K562 (cell line): ENCODE data around the gene EMC1. TPM values are rescaled to one million over a fixed set of nuclear protein-coding genes. Genes with fewer than 3 reads are reported as not detected.

Source experiments
- CBFA2T3 ChIP-seq: fragments of 450-650 bp; IDR thresholded peaks from 2 replicates; pipeline ENCODE4 v1.6.1; 2017
- CBX5 ChIP-seq: IDR thresholded peaks from 2 replicates; pipeline ENCODE4 v1.6.1; 2014; ENCODE audit warnings: low read depth, borderline replicate concordance
- FOS ChIP-seq: IDR thresholded peaks from 3 replicates; pipeline ENCODE4 v1.6.1; 2011; ENCODE audit not compliant: insufficient read length; ENCODE audit errors: extremely low read depth
- FOSL1 ChIP-seq: fragments of 200-800 bp; sonication (Bioruptor generic); conservative IDR thresholded peaks from 2 replicates; pipeline ENCODE4 v1.6.1; 2016; ENCODE audit warnings: missing genetic modification characterization, missing compliant biosample characterization
- HDAC2 ChIP-seq: fragments of 450-650 bp; IDR thresholded peaks from 2 replicates; pipeline ENCODE4 v1.6.1; 2016; ENCODE audit warnings: mild to moderate bottlenecking
- HLTF ChIP-seq: fragments of 450-650 bp; IDR thresholded peaks from 2 replicates; pipeline ENCODE4 v1.6.1; 2016
- KDM1A ChIP-seq, 2 experiments: fragments of 450-650 bp; IDR thresholded peaks; 2 replicates each; pipeline ENCODE4 v1.6.1; 2016; ENCODE audit warnings: mild to moderate bottlenecking in 2 of 2
- LEF1 ChIP-seq: fragments of 450-650 bp; IDR thresholded peaks from 2 replicates; pipeline ENCODE4 v1.6.1; 2016; ENCODE audit warnings: mild to moderate bottlenecking
- MTA1 ChIP-seq: fragments of 450-650 bp; IDR thresholded peaks from 2 replicates; pipeline ENCODE4 v1.6.1; 2017; ENCODE audit warnings: borderline replicate concordance
- MYBL2 ChIP-seq, 2 experiments: fragments of 450-650 bp in 1 of 2; sonication (generic) in 1 of 2; formaldehyde crosslinking in 1 of 2; IDR thresholded peaks; 2 replicates each; pipeline versions ENCODE4 v1.6.1 to v1.8.1; 2017 to 2022; ENCODE audit warnings: borderline replicate concordance in 1 of 2, inconsistent platforms in 1 of 2, low read depth in 1 of 2, mild to moderate bottlenecking in 1 of 2, missing genetic modification reagents in 1 of 2, moderate library complexity in 1 of 2
- NCOR1 ChIP-seq: fragments of 450-650 bp; IDR thresholded peaks from 2 replicates; pipeline ENCODE4 v1.6.1; 2016; ENCODE audit warnings: mild to moderate bottlenecking, moderate library complexity
- NRF1 ChIP-seq, 2 experiments: fragments of 450-650 bp; IDR thresholded peaks in 1 of 2; conservative IDR thresholded peaks in 1 of 2; 2 replicates each; pipeline ENCODE4 v1.6.1; 2014; ENCODE audit warnings: mild to moderate bottlenecking in 2 of 2
- POLR2B ChIP-seq: fragments of 450-650 bp; IDR thresholded peaks from 2 replicates; pipeline ENCODE4 v1.6.1; 2018; ENCODE audit warnings: low read depth; ENCODE audit not compliant: partially characterized antibody
- SP1 ChIP-seq: sonication (generic); formaldehyde crosslinking; IDR thresholded peaks from 2 replicates; pipeline ENCODE4 v1.8.1; 2022; ENCODE audit warnings: mild to moderate bottlenecking, missing genetic modification reagents
- polyA plus RNA-seq, 8 experiments: library from polyadenylated mRNA; depleted of rRNA in 4 of 8; stranded (reverse) in 5 of 8; unstranded in 3 of 8; fragments of >200 nt; fragmentation: Nextera tagmentation in 2 of 8; fragmentation: Illumina TruSeq in 1 of 8; extraction: Ambion mirVana in 2 of 8; extraction: Trizol in 1 of 8; gene quantifications; 2 replicates each; pipeline versions ENCODE4 v1.2.1 to v1.2.3, GENCODE V29; 2011 to 2014; ENCODE audit warnings: inconsistent platforms in 1 of 8, missing spikeins in 1 of 8
- total RNA-seq, 7 experiments: library from RNA; depleted of rRNA in 6 of 7; stranded (reverse); fragments of >200 nt in 6 of 7; fragmentation: Illumina TruSeq in 2 of 7; extraction: Trizol in 2 of 7; gene quantifications; 2 replicates each; pipeline versions ENCODE4 v1.2.1 to v1.2.3, GENCODE V29; 2011 to 2021; ENCODE audit warnings: low replicate concordance in 1 of 7
- TF ChIP-seq, protein P1 (sequence below), 2 experiments: fragments of 450-650 bp; formaldehyde crosslinking in 1 of 2; IDR thresholded peaks; 2 replicates each; pipeline versions ENCODE4 v1.4.0 to v1.6.1; 2014 to 2020; ENCODE audit warnings: mild to moderate bottlenecking in 2 of 2, borderline replicate concordance in 1 of 2, low read depth in 1 of 2
- TF ChIP-seq, protein P2 (sequence below): fragments of 450-650 bp; IDR thresholded peaks from 2 replicates; pipeline ENCODE4 v1.6.1; 2017; ENCODE audit warnings: antibody characterized with exemption, mild to moderate bottlenecking

EMC1 gene
- total and polyA plus RNA-seq, 9 of the 15 experiments (the other 6 are each of a cell fraction or from before 2014, with no cell fraction given) = 17.8 to 88.2 (median 37.4) TPM

DNA sequence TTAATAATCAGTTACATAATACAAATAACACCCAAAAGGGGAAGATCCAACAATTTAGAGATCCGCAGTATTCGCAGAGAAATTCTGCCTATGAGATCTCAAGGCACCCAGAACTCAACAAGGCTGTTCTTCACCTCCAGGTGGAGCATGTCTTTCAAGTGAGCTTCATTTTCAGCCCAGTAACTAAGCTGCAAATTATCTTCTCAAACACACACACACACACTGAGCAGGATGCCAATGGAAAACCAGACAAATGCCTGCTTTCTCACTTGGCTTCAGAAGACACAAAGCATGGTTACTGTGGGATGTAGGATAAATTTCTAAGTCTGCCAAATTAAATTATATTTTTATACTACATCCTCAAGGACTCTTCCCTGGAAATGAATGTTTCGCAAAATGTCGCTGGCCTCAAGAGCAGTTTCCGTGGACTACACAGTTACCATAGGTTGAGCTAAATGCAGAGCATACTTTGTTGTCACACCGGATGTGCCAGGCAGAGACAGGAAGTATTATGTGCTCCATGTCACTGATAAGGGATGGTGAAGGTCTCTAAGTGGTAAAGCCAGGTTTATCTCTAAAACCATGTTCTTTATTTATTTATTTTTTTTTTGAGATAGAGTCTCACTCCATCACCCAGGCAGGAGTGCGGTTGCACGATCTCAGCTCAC, 71.6 kb downstream of the EMC1 start (continued):
- TF ChIP-seq CBX5 (no peak), NRF1 (conservative IDR thresholded peaks at IDR 0.05 in 1 of 2, IDR thresholded peaks at IDR 0.05 in 1 of 2) (peak; percentile 35 to 49; a peak in 3 of 4 replicates), FOS (no peak), SP1 (CRISPR knock-in tag) (no peak), HDAC2 (0 out of 2 replicates have a peak, but pooled peaks have one; percentile 12), MYBL2 (IDR thresholded peaks at IDR 0.05; ENCODE audit: low read depth) (no peak), MYBL2 (CRISPR knock-in tag; IDR thresholded peaks at IDR 0.05; ENCODE audit: borderline replicate concordance) (no peak), POLR2B (peak; percentile 29), HLTF (0 out of 2 replicates have a peak, but pooled peaks have one; percentile 11), CBFA2T3 (peak; percentile 84), FOSL1 (tag) (peak; percentile 17; the same call in 1 of the 2 replicates), MTA1 (no peak), LEF1 (peak; percentile 66), NCOR1 (peak; percentile 56), KDM1A (IDR thresholded peaks at IDR 0.05) (peak in 1 of 2 experiments; percentile 11; a peak in 1 of 4 replicates)
- TF ChIP-seq, protein P1, sequence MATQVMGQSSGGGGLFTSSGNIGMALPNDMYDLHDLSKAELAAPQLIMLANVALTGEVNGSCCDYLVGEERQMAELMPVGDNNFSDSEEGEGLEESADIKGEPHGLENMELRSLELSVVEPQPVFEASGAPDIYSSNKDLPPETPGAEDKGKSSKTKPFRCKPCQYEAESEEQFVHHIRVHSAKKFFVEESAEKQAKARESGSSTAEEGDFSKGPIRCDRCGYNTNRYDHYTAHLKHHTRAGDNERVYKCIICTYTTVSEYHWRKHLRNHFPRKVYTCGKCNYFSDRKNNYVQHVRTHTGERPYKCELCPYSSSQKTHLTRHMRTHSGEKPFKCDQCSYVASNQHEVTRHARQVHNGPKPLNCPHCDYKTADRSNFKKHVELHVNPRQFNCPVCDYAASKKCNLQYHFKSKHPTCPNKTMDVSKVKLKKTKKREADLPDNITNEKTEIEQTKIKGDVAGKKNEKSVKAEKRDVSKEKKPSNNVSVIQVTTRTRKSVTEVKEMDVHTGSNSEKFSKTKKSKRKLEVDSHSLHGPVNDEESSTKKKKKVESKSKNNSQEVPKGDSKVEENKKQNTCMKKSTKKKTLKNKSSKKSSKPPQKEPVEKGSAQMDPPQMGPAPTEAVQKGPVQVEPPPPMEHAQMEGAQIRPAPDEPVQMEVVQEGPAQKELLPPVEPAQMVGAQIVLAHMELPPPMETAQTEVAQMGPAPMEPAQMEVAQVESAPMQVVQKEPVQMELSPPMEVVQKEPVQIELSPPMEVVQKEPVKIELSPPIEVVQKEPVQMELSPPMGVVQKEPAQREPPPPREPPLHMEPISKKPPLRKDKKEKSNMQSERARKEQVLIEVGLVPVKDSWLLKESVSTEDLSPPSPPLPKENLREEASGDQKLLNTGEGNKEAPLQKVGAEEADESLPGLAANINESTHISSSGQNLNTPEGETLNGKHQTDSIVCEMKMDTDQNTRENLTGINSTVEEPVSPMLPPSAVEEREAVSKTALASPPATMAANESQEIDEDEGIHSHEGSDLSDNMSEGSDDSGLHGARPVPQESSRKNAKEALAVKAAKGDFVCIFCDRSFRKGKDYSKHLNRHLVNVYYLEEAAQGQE (IDR thresholded peaks at IDR 0.05; ENCODE audit: borderline replicate concordance) = peak; percentile 13; the same call in 1 of the 2 replicates
- TF ChIP-seq, protein P1 (CRISPR knock-in tag; IDR thresholded peaks at IDR 0.05; ENCODE audit: low read depth) = no peak
- TF ChIP-seq, protein P2, sequence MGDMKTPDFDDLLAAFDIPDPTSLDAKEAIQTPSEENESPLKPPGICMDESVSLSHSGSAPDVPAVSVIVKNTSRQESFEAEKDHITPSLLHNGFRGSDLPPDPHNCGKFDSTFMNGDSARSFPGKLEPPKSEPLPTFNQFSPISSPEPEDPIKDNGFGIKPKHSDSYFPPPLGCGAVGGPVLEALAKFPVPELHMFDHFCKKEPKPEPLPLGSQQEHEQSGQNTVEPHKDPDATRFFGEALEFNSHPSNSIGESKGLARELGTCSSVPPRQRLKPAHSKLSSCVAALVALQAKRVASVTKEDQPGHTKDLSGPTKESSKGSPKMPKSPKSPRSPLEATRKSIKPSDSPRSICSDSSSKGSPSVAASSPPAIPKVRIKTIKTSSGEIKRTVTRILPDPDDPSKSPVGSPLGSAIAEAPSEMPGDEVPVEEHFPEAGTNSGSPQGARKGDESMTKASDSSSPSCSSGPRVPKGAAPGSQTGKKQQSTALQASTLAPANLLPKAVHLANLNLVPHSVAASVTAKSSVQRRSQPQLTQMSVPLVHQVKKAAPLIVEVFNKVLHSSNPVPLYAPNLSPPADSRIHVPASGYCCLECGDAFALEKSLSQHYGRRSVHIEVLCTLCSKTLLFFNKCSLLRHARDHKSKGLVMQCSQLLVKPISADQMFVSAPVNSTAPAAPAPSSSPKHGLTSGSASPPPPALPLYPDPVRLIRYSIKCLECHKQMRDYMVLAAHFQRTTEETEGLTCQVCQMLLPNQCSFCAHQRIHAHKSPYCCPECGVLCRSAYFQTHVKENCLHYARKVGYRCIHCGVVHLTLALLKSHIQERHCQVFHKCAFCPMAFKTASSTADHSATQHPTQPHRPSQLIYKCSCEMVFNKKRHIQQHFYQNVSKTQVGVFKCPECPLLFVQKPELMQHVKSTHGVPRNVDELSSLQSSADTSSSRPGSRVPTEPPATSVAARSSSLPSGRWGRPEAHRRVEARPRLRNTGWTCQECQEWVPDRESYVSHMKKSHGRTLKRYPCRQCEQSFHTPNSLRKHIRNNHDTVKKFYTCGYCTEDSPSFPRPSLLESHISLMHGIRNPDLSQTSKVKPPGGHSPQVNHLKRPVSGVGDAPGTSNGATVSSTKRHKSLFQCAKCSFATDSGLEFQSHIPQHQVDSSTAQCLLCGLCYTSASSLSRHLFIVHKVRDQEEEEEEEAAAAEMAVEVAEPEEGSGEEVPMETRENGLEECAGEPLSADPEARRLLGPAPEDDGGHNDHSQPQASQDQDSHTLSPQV = peak; percentile 80; the same call in 1 of the 2 replicates
